Body of pancreas (tissue), 4 donors: ENCODE results near the gene PTEN.

Experiments
- CTCF ChIP-seq, 7 experiments: fragments of 450-650 bp in 4 of 7; fragments of 200-600 bp in 3 of 7; sonication (generic) in 3 of 7; IDR thresholded peaks; one replicate each; pipeline ENCODE4 v1.5.1; 2016 to 2019; ENCODE audit warnings: antibody characterized with exemption in 7 of 7
- POLR2A ChIP-seq, 3 donors: fragments of 450-650 bp; IDR thresholded peaks; one replicate each; pipeline ENCODE4 v1.6.1; 2016; ENCODE audit warnings: antibody characterized with exemption in 3 of 3, mild to moderate bottlenecking in 2 of 3

GRCh38 chr10:87895430-87895829 is 32.0 kb downstream of the PTEN start:
- no peak for TF ChIP-seq CTCF (IDR thresholded peaks at IDR 0.05)
- no peak for TF ChIP-seq POLR2A (IDR thresholded peaks at IDR 0.05)
